ENCODE results near the gene GALNT15.

Gene GALNT15, protein sequence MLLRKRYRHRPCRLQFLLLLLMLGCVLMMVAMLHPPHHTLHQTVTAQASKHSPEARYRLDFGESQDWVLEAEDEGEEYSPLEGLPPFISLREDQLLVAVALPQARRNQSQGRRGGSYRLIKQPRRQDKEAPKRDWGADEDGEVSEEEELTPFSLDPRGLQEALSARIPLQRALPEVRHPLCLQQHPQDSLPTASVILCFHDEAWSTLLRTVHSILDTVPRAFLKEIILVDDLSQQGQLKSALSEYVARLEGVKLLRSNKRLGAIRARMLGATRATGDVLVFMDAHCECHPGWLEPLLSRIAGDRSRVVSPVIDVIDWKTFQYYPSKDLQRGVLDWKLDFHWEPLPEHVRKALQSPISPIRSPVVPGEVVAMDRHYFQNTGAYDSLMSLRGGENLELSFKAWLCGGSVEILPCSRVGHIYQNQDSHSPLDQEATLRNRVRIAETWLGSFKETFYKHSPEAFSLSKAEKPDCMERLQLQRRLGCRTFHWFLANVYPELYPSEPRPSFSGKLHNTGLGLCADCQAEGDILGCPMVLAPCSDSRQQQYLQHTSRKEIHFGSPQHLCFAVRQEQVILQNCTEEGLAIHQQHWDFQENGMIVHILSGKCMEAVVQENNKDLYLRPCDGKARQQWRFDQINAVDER

DNA sequence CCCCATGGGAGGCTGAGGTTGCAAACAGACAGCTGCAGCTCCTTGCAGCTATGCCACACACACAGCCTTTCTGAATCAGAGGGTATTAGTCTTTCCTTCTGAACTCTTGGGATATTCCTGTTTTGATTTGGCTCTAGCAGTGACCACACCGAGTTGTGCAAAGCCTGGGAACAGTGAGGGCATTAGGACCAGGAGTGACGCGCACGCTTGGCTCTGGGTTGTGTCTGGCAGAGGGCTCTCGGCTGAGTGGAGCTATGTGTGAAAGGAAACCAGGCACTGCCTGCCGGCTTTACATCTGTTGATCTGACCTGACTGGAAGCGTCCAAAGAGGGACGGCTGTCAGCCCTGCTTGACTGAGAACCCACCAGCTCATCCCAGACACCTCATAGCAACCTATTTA lies at the start of gene GALNT15:
GALNT15 (plus strand) TSS at position 292 of the 400 bp plus-strand sequence. CDS start 472 bp downstream, outside the sequence.
- DNase-seq: no peak

DNA sequence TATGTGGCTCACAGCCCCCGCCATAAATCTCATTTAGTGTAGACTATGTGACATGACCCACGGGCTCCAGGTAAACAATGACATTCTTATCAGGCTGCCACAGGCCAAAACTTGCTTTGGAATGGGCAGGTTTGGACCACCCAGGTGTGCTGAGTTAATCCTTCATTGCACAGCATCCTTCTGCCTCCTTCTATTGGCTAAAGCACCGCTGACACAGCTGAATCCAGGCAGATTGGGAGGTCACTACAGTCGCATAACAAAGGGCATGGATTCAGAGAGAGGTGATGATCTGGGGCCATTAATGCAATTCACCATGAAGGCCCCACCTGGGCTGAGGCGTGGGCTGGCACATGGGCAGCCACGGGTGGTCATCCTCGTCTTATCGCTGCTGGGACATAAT lies 47.8 kb upstream of the GALNT15 start:
- no peak for DNase-seq

DNA sequence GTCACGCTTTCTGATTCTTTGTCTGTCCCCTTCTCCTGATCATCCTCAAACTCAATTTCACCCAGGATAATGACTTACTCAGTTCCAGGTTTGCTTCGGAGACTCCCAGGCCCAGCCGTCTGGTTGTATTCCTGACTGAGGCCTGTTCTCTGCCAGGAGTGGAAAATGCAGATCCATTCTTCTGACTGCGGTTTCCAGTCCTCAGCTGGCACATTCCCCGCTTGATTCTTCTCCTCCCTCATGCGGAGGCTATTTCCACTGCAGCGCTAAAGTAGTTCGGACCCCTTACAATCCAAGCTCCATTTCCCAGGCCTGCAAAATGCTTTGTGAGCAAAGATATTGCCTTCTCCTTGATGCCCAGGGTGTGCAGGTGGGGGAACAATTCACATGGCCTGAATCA lies 47.2 kb upstream of the GALNT15 start:
- DNase-seq: no peak

DNA sequence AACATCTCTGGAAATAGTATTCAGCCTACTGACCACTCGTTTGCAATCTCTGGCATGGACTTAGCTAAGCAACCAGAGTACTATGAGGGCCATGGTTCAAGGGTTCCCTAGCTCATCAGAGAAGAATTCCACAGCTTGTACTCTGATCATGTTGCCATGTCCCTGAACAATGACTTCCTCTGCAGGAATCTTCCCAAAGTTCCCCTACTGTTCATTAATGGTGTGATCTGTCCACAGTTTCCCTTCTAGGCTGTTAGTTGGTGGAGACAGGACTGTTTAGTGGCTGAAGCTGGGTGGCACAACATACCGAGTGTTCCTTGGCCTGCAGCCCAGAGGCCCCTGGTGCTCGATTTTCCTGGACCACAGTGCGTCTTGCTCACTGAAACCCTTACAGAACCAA lies 44.4 kb upstream of the GALNT15 start:
- no peak for DNase-seq

DNA sequence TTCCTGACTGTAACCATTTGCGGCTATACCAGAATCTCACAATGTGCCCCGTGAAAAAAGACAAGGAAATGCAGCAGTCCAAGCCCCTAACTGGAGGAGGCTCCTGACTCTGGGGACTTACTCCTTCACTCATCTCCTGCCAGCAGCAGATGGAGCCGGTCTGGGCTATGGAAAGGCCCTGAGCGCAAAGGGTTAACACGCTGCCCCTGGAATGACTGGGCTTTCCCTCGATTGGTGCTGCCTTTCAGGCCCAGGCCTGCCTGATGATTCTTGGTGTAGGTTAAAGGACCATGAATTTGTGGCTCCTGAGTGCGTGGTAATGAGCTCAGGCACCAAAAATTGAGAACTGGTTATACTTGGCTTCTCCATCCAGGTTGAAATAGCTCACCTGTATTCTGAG lies 42.3 kb upstream of the GALNT15 start:
- DNase-seq: no peak

DNA sequence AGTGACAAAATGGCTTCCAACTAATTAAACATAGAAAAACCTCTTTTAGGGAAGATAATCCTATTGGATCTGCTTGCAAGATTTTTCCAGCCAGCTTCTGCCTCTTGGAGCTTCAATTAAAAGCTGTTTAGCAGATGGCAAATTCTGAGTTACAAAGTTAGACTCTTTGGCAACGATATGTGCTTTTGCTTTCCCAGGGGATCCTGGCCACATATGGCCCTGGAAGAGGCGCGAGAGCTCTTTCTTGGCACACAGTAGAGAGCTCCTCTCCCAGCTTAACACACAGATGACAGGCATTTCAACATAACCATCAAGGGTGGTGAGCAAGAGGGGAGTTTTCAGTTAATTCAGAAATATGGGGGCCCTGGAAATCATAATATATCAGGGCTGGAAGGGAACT lies 41.6 kb upstream of the GALNT15 start:
- DNase-seq: peak; percentile 12

DNA sequence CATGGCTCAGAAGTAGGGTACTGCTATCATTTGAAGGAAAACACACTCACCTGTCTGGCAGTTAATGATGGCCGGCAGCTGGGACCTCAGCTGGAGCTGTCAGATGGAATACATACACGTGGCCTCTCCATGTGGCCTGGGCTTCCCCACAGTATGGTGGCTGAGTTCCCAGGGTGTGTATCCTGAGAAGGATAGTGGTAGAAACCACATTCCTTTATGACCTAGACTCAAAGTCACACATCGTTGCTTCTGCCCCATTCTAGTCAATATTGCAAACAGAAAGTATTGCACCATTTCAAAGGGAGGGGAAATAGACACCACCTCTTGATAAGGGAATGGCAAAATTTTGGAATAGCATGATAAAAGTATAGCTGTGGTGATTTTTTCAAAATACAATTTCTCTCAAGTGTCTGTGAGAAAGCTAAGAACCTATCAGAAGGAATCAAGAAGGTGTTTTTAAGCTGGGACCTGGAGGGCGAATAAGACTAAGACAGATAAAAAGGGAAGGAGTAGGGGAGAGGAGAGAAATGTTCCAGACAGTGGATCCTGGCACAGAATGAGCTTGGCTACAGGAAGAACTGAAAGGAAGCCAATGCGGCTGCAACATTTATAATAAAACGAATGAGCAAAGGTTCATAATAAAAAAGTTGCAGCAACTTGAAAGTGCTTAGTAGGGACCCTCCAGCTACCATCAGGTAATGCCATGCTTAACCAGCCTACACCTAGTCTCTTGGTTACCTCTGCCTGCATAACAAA lies 40.1 kb upstream of the GALNT15 start:
- DNase-seq: no peak

DNA sequence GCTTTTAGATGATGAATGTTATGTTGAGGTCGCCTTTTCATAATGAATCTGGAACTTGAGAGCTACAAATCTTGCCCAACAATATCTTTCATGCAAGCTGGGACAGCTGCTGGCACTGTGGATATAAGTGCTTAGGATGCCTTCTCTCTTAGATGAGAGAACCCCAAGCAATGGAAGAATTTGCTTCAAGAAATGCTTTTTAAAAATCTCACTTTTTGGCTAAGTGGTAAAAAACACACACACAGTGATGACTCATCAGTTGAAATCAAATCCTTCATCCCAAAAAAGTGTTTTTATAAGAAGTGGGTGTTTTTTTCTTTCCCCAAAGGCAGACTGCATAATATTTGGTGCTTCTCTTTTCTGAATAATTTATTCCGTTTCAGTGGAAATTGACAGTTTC lies 38.4 kb upstream of the GALNT15 start:
- DNase-seq: no peak

DNA sequence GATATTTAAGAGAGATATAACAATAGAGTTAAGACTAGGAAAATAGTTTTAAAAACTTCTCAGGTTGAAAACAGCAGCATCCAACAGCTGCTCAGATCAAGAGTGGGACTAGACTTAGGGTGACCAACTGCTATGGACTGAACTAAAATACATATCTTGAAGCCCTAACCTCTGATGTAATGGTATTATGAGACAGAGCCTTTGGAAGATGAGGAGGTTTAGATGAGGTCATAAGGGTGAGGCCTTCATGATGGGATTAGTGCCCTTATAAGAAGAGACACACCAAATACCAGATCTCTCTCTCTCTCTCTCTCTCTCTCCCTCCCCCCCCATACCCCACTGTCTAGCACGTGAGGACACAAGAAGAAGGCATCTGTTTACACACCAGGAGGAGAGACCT lies 37.4 kb upstream of the GALNT15 start:
- no peak for DNase-seq

DNA sequence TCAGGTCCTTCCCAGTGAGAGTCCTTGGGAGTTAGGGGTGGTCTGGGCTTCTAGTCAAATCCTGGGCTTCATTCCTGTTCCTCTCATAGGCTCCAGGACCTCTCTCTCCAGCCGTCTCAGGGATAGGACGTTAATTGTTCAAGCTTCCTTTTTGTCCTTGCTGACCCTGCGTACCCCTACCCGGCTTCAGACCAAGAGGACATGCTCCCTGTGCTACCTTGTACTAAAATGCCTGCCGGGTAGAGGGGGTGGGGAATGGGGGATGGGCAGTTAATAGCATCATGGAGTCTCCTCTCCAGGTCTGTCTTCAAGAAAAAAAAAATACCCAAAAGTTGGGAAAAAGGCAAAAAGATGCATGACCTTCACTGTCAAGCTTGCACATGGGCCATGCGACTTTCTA lies 36.5 kb upstream of the GALNT15 start:
- DNase-seq: no peak

DNA sequence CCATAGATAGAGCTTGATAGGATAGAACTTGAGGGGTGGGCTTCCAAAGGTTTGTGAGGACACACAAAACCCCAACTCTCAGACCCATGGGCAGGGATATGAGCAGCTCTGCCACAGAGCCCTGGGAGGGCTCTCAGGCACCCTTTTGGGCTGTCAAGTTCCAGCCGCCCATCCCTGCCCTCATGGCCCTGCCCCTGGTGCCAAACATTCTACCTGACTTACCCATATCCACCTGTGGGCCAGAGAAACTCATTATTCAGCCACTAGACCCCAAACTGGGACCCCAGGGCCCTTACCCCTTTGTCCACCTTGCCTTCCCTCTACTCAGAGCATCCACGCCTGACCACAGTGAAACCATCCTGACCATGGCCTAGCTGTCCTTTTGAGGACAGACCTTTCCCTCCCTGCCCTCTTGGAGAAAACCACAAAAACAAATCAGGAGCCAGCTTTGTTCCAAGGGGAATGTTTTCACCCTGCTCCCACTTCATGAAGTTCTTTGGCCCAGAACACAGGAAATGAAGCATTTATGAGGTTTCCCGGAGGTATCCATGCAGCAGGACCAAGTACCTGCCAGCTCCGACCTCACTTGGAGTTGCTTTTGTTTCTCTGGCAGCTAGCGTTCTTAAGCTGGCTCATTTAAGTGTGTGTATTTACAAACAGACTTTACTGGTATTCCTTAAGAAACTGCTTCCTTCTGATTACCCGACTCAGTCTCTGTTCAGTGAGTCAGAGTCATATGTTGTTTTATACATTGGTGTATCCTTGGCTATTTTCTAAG lies 34.2 kb upstream of the GALNT15 start:
- DNase-seq: no peak

DNA sequence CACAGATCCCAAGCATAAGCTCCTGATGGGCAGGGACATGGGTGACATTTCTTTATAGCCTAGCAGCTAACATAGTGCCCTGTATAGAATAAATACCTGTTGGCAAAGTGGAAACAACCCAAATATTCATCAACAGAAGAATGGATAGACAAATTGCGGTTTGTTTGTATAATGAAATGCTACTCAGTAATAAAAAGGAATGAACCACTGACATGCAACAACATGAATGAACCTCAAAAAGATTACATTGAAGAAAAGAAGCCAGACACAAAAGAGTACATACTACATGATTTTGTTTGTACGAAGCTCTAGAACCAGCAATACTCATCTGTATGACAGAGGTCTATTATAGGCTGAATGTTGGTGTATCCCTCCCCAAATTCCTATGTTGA lies 33.6 kb upstream of the GALNT15 start:
- no peak for DNase-seq

DNA sequence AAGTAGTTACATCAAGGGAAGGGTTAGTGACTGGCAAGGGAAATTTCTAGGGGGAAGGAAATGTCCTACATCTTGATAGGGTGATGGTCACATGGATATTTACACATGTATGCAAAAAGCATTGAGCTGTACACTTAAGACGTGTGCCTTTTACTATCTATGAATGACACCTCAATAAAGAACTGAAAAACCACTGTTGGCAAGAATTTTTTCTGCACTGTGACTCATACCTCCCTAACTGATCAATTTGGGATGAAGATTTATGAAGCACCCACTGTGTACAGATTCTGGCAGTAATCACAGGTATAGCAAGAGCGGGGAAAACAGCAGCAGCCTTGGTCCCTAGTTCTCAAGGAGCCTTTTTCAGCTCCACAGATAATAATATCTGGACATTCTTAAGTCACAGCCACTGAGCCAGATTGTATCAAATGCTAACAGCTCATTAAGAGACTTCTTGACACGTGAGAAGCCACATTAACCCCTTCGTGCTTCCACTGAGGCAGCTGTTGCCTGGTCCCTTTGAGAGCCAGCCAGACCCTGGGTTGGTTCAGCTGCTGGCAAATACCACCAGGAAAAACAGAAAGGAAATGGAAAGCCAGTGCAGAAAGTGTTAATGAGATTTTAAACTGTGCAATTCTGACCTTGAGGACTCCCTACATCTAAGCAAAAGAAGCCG lies 32.0 kb upstream of the GALNT15 start:
- no peak for DNase-seq

DNA sequence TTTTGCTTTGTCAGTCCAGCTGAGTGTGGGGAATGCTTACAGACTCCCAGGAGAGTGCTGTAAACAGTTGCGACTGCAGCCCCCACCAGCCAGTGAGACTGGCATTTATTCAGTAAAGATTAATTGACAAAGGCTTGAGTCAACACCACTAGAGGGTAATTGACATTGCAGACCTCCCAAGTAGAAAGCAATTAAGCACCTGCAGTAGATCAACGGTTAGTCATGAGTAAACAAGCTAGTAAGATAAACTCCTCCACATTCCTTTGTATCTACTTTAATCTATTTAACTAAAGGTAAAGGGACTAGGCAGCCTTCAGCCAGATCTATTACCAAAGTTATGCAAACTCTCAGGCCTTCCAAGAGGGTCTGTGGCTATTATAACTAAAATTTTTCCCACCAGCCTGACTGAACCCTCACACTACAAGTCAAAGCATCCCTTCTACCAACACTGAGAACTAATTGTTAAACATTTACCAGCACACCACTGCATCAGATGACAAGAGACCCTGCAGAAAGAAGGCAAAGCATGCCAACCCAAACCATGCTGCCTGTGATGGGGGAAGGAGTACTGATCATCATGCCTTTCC lies 30.5 kb upstream of the GALNT15 start:
- DNase-seq: no peak

DNA sequence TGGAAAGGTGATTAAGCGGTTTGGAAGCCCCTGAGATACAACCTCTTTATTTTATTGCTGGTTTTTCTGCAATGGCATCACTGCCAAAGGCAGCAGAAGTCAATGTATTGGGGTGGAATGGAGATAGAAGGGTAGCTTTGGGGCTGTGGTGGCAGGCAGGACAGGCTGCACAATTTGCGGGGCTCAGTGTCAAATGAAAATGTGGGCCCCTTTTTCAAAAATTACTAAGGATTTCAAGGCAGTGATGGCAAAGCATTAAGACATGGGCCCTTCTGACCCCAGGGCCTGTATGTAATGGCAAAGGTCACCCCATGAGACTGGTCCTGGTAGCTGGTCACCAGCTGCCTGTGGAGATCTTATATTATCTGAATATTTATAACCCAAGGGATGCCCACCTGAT lies 29.3 kb upstream of the GALNT15 start:
- no peak for DNase-seq

DNA sequence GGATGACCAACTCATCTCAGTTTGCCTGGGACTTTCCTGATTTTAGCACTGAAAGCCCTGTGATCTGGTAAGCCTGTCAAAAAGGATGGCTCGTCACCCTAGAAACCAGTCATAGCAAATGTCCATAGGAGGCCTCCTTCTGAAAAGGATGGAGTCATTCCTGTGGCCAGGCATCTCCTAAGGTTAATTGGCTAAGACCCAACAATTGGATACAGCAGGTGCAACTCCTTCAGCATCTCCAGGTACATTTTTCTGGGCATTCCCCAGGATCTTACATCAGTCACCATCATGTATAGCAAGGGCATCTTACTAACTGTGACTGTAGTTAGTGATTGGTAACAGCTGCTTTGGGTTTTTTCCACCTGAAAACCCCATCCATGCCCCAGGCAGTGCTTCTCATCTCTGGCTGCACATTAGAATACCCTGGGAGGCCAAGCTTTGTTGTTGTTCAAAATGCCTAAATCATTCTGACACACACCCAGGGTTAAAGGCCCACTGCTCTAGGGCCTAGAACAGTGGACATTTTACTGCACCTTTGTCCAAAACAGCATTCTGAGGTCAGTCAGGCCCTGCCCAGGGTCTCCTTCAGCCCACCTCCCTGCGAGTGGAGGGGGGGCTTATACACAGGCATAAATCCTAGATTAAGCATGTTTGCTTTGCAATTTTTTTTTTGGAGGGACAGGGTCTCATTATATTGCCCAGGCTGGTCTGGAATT lies 28.3 kb upstream of the GALNT15 start:
- no peak for DNase-seq

DNA sequence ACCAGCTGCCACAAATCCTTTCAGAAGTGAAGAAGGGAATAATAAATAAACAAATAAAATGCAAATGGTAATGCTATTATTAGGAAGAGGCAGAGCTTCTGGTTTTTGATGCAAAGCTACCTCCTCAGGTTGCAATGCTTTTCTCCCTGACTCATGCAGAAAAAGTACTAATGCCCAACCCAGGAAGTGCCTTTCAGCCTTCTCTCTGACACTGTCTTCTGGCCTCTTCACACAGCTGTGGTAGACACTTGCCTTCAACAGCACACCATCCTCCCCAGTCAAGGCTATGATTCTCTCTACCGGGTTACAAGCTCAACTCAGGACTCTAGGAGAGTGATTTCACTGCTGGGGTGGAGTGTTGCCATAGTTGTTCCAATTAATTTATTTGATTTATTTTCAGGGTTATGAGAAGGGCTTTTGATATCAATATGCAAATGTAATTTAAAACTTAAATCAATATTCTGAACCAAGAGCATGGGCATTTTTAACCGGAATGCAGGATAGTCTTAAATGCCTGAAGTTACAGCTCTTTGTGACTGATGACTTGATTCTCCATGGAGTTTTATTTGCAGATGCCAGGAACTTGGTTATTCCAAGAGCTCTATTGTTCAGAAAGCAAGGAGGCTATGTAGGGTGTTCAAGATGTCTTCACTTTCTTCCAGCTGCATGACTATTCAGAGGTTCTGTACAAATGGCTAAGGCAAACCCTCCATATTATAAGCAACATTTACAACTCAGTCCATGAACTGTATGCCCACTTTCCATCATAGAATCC lies 27.1 kb upstream of the GALNT15 start:
- DNase-seq: no peak

DNA sequence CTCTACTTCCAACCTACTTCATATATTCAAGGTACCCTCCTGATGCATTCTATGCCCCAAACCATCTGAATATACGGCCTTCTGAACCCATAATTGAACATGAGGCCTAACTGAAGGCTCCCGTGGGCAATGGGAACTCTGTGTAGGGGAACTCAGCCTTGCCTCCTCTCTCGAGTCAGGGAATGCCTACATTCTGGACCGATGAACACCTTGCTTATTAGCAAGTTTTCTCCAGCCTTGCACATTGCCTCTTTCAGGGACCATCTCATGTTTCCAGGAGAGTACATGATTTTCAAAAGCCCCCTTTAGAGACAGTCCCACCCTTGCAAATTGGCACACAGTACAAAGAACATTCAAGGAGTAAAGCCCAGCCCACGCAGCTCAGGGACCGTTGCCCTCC lies 26.3 kb upstream of the GALNT15 start:
- DNase-seq: no peak

DNA sequence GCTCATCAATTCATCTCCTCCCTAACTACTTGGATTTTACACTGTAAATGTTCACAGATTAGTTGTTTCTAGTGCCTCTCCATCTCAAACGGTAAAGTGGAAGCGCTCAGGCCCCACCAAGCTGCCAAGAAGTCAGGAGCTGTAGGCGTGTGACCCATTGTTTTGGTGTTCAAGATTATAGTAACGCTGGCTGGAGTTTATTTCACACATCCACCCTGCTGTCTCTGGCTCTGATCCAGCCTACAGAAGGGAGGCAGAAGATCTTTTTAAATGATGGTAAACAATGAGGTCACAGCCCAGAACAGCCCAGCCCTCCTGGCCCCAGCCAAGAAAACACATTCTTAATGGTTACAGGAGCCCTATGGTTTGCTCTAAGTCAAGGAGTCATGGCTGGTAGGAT lies 25.7 kb upstream of the GALNT15 start:
- peak; percentile 69 for DNase-seq

DNA sequence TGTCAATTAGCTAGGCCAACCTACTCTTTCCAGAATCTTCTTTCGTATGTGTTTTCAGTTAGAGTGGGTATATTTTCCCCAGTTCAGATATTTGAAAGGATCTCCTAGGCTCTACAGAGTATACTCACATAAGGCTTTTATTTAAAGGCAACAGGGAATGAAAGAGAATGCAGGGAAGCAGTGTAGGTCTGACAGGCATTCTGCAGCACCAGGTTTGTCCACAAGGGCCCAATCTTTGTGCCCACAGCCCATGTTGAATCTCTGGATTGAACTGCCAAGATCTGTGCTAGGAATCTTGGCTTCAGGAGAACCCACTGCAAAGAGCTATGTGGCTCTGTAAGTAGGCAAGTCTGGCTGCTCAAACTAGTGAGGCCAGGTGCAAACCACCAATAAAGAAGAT lies 24.2 kb upstream of the GALNT15 start:
- DNase-seq: no peak

DNA sequence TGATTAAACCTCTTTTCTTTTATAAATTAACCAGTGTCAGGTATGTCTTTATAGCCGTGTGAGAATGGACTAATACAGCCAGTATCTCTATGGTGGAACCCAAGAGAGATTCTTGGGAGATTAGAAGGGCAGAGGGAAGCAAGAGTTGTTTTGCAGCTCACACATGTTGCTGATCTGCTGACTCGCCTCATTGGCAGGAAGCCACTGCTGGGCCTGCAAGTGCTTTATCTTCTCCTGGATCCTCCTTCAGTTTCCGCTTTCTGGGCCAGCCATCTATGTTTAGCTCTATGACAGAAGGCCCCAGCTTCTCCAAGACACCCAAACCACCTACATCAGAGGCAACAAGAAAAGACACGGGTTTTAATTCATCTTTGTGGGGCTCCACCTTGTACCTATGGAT lies 23.4 kb upstream of the GALNT15 start:
- DNase-seq: no peak

All from NCI-H69 (cell line).